Heart right ventricle (tissue), 16 donors: ENCODE results near the gene OSBPL1A. TPM values are rescaled to one million over a fixed set of nuclear protein-coding genes. Genes with fewer than 3 reads are reported as not detected.

ENCODE experiments used
- ATAC-seq, 8 donors: fragments of 200-7000 bp; cut with Tn5 transposase; one replicate each; pipeline ENCODE4 v1.9.1; 2020; ENCODE audit warnings: mild to moderate bottlenecking in 8 of 8, moderate library complexity in 8 of 8, moderate number of reproducible peaks in 1 of 8
- DNase-seq, 2 donors: peaks; one replicate each; pipeline ENCODE4 v3.0.0-alpha.2; 2020
- H3K27ac ChIP-seq, 10 donors: fragments of 200-600 bp; sonication (generic) in 2 of 10; one replicate each; pipeline versions ENCODE4 v1.5.0 to v1.8.0; 2020 to 2022; ENCODE audit warnings: mild to moderate bottlenecking in 3 of 10
- H3K27me3 ChIP-seq, 7 donors: fragments of 200-600 bp; one replicate each; pipeline ENCODE4 v1.8.0; 2021 to 2022; ENCODE audit warnings: mild to moderate bottlenecking in 2 of 7
- H3K36me3 ChIP-seq, 9 donors: fragments of 200-600 bp; sonication (generic) in 1 of 9; one replicate each; pipeline versions ENCODE4 v1.5.0 to v1.8.0; 2020 to 2022; ENCODE audit warnings: mild to moderate bottlenecking in 2 of 9
- H3K4me1 ChIP-seq, 9 donors: fragments of 200-600 bp; sonication (generic) in 1 of 9; one replicate each; pipeline versions ENCODE4 v1.5.0 to v1.8.0; 2020 to 2022; ENCODE audit warnings: mild to moderate bottlenecking in 4 of 9
- H3K4me3 ChIP-seq, 10 donors: fragments of 200-600 bp; sonication (generic) in 2 of 10; one replicate each; pipeline versions ENCODE4 v1.5.0 to v1.8.0; 2020 to 2022; ENCODE audit warnings: mild to moderate bottlenecking in 7 of 10, moderate library complexity in 2 of 10
- H3K9me3 ChIP-seq, 11 donors: fragments of 200-600 bp in 10 of 11; sonication (generic) in 2 of 11; one replicate each; pipeline versions ENCODE4 v1.5.0 to v1.8.0; 2013 to 2022; ENCODE audit warnings: mild to moderate bottlenecking in 2 of 11, control low read depth in 1 of 11, moderate library complexity in 1 of 11
- WGBS, 2 donors: extraction: QIAGEN DNeasy Blood & Tissue Kit; methylation state at CpG; one replicate each; pipeline ENCODE4 v1.1.7; 2013; ENCODE audit warnings: inconsistent platforms in 1 of 2; 5-methylcytosine and 5-hydroxymethylcytosine counted together
- intact Hi-C, 10 donors: fragments of 100-400 bp; cut with DNase I; formaldehyde crosslinking; loops; one replicate each; pipeline versions ENCODE4 v1.11.1 to v1.14.2; 2022
- polyA plus RNA-seq, 2 donors: library from polyadenylated mRNA; stranded (reverse); fragments of 200-250 nt; gene quantifications; one replicate each; pipeline ENCODE4 v1.2.3, GENCODE V29; 2013
- total RNA-seq, 10 donors: library from RNA; stranded (reverse); fragmentation: NEBNext Ultra II Directional in 3 of 10; extraction: Animal tissue kit (Norgen Biotek cat#: 25700) in 3 of 10; gene quantifications; one replicate each; pipeline versions ENCODE4 v1.2.1 to v1.2.4, GENCODE V29; 2021 to 2023
- TF ChIP-seq, protein P1 (sequence below), 9 donors: fragments of 200-600 bp; sonication (generic) in 2 of 9; IDR thresholded peaks; one replicate each; pipeline versions ENCODE4 v1.5.0 to v1.8.0; 2021 to 2022; ENCODE audit warnings: antibody characterized with exemption in 9 of 9, mild to moderate bottlenecking in 5 of 9, moderate library complexity in 1 of 9
- donor health status: Arrhythmogenic right ventricular cardiomyopathy.
- donor health status: ischemic (EF 13 %, LVEDD 7.1; RV severe dilation, severe dysfunction).
- donor health status: healthy with polysubstance abuse.
- donor health status: DM: no; HTN: yes; CAD: no.
- donor health status: DM: no; HTN: no; CAD: no.
- donor health status: ischemic (EF 25% LVEDD 6.9; RV normal size, moderate dysfunction).
- donor health status: ischemic (EF 25% LVEDD 5.7; RV mildly dilated, moderate dysfunction).
- donor health status: healthy.
- donor health status: DM: yes; HTN: yes; CAD: no.
- donor health status: Ischemic cardiomyopathy.
- donor health status: ischemic (EF 35%, LVEDD 5.7; RV mildly dilated, moderate dysfunction).
- donor health status: nonischemic (EF 11% LVEDD 7.7; RV severe dilation, severe dysfunction).
- donor health status: DM: yes; HTN: yes; CAD: no.
- donor health status: PGD.
- donor health status: ischemic (EF 29% LVEDD 5.4; RV normal size, mild dysfunction).
- donor health status: nonischemic (EF 23%, LVEDD 6.1; RV moderate dilation, normal function).

Gene OSBPL1A
- total and polyA plus RNA-seq, 12 donors = 26.5 to 85.6 (median 61.0) TPM

DNA sequence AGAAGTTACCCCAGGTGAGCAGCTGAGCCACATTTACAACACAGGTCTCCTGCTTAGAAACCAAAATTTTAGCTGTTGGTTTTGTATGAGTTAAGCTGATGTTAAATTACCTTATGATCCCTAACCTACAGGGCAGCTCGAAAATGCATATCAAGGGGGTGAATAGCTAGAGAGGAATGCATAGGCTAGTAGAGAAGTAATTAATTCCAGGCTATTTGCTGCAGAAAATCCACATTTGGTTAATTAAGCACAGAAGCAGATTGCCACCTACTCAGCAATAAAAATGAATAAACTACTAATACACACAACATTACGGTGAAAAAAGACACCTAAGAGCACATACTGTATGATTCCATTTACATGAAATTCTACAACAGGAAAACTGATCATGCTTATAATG lies 91.4 kb downstream of the OSBPL1A start:
- no peaks in the 10 kb centered on the region for H3K27me3 ChIP-seq
- H3K4me3 ChIP-seq = no peak overlapping the region
- ATAC-seq = no peak
- no peaks in the 10 kb centered on the region for H3K4me1 ChIP-seq
- intact Hi-C loops = no loop called here
- H3K27ac ChIP-seq = no peak overlapping the region
- WGBS, 2 donors = 99 to 100% methylated on average over 2 of the region's 2 CpGs
- TF ChIP-seq, protein P1, sequence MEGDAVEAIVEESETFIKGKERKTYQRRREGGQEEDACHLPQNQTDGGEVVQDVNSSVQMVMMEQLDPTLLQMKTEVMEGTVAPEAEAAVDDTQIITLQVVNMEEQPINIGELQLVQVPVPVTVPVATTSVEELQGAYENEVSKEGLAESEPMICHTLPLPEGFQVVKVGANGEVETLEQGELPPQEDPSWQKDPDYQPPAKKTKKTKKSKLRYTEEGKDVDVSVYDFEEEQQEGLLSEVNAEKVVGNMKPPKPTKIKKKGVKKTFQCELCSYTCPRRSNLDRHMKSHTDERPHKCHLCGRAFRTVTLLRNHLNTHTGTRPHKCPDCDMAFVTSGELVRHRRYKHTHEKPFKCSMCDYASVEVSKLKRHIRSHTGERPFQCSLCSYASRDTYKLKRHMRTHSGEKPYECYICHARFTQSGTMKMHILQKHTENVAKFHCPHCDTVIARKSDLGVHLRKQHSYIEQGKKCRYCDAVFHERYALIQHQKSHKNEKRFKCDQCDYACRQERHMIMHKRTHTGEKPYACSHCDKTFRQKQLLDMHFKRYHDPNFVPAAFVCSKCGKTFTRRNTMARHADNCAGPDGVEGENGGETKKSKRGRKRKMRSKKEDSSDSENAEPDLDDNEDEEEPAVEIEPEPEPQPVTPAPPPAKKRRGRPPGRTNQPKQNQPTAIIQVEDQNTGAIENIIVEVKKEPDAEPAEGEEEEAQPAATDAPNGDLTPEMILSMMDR (IDR thresholded peaks at IDR 0.05) = no peak
- H3K9me3 ChIP-seq = no peaks in the 10 kb centered on the region
- peaks cover 0 to 21% (median 0%) of the 10 kb centered on the region in 9 donors for H3K36me3 ChIP-seq
- no peak for DNase-seq

DNA sequence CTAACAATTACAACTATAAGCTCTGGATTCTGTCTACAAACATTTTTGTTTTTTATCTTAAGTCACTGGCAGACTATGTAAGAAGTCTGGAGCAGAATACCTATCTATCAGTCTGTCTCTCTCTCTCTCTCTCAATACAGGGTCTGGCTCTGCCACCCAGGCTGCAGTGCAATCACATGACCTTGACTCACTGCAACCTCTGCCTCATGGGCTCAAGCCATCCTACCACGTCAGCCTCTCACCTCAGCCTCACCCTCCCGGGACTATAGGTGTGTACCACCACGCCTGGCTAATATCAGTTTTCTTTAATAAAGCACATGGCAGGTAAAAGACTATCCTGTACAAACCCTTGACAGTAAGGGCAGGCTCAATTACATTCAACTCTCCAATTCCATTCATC lies 96.9 kb downstream of the OSBPL1A start:
- intact Hi-C loops = no loop called here
- TF ChIP-seq, protein P1 (IDR thresholded peaks at IDR 0.05) = no peak

DNA sequence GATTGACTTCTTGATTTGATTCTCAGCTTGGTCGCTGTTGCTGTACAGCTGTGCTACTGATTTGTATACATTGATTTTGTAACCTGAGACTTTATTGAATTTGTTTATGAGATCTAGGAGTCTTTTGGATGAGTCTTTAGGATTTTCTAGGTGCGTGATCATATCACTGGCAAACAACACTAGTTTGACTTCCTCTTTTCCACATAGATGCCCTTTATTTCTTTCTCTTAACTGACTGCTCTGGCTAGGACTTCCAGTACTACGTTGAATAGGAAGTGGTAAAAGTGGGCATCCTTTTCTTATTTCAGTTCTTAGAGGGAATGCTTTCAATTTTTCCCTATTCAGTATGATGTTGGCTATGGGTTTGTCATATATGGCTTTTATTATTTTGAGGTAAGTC lies 101.3 kb downstream of the OSBPL1A start:
- Histone ChIP-seq H3K27me3 (no peaks in the 10 kb centered on the region), H3K36me3 (no peaks in the 10 kb centered on the region), H3K4me3 (no peak overlapping the region), H3K9me3 (no peaks in the 10 kb centered on the region), H3K27ac (no peak overlapping the region), H3K4me1 (no peaks in the 10 kb centered on the region)
- WGBS, 2 donors = 82 to 89% methylated on average over 3 of the region's 3 CpGs
- TF ChIP-seq, protein P1 (IDR thresholded peaks at IDR 0.05) = no peak
- ATAC-seq (no peak), DNase-seq (no peak)
- intact Hi-C loops = no loop called here

More for the DNA sequence above, 96.9 kb downstream of the OSBPL1A start:
- ATAC-seq (no peak), DNase-seq (no peak)
- Histone ChIP-seq H3K27ac (no peak overlapping the region), H3K9me3 (no peaks in the 10 kb centered on the region), H3K4me3 (no peak overlapping the region), H3K36me3 (peaks cover 0 to 15% (median 0%) of the 10 kb centered on the region in 9 donors), H3K4me1 (no peaks in the 10 kb centered on the region), H3K27me3 (no peaks in the 10 kb centered on the region)
- 95 to 99% methylated on average over 3 of the region's 3 CpGs for WGBS, 2 donors

DNA sequence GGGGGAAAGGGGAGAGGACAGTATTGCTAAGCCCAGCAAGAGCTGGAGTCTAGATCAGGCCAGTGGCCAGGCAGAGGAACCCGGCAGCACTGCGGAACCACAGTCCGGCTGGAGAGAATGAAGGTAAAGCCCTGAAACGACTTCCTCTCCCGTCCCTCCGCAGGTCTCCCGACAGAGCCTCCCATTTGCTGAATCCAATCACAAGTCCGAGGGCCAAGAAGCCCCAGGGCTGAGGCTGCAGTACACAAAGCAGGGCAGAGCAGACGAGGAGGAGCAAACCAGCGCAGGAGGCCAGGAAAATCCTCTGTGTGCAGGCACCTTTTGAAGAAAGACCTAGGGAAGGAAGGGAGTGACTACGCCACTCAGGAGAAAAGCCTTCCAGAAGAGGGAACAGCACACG lies 104.4 kb downstream of the OSBPL1A start:
- Histone ChIP-seq H3K4me3 (no peak overlapping the region), H3K9me3 (no peaks in the 10 kb centered on the region), H3K27ac (no peak overlapping the region), H3K4me1 (no peaks in the 10 kb centered on the region), H3K27me3 (no peaks in the 10 kb centered on the region), H3K36me3 (no peaks in the 10 kb centered on the region)
- ATAC-seq (no peak), DNase-seq (no peak)
- TF ChIP-seq, protein P1 (IDR thresholded peaks at IDR 0.05) = no peak
- WGBS, 2 donors = 87 to 88% methylated on average over 12 of the region's 12 CpGs
- intact Hi-C loops = no loop called here
